Activated CD8-positive, alpha-beta T cell treated with anti-CD3 and anti-CD28 coated beads for 36 hours (primary cell): ENCODE measurements around the gene PTPN13. TPM values are rescaled to one million over a fixed set of nuclear protein-coding genes. Genes with fewer than 3 reads are reported as not detected.

Experiments used
- ATAC-seq: fragments of 200-7000 bp; cut with Tn5 transposase; one replicate; pipeline ENCODE4 v1.10.0; 2021; ENCODE audit warnings: mild to moderate bottlenecking, moderate library complexity
- CTCF ChIA-PET: fragments of 350-600 bp; sonication (Branson Sonifier 250); formaldehyde crosslinking; loops from one replicate; lab custom pipeline; 2021; ENCODE audit warnings: antibody characterized with exemption; lab: Charles Lee
- POLR2A ChIA-PET: fragments of 350-600 bp; sonication (Branson Sonifier 250); formaldehyde crosslinking; loops from one replicate; lab custom pipeline; 2021; ENCODE audit warnings: antibody characterized with exemption; lab: Charles Lee
- DNase-seq: peaks from one replicate; pipeline ENCODE4 v3.0.0-alpha.2; 2020
- H3K27ac Mint-ChIP-seq: one replicate; pipeline ENCODE4 v1.8.0; 2021; ENCODE audit warnings: mild to moderate bottlenecking, mixed read lengths
- H3K27me3 Mint-ChIP-seq: one replicate; pipeline ENCODE4 v1.8.0; 2021; ENCODE audit warnings: mixed read lengths
- H3K36me3 Mint-ChIP-seq: one replicate; pipeline ENCODE4 v1.8.0; 2021; ENCODE audit warnings: low read depth, mixed read lengths
- H3K4me1 Mint-ChIP-seq: one replicate; pipeline ENCODE4 v1.8.0; 2021; ENCODE audit warnings: low read depth, mixed read lengths
- H3K4me3 Mint-ChIP-seq: one replicate; pipeline ENCODE4 v1.8.0; 2021; ENCODE audit warnings: mild to moderate bottlenecking, moderate library complexity, mixed read lengths
- H3K9me3 Mint-ChIP-seq: one replicate; pipeline ENCODE4 v1.8.0; 2021; ENCODE audit warnings: mixed read lengths
- intact Hi-C: fragments of 100-400 bp; cut with micrococcal nuclease; formaldehyde crosslinking; loops from one replicate; pipeline ENCODE4 v1.10.0; 2022
- total RNA-seq, 2 experiments: library from RNA; stranded (reverse); gene quantifications; one replicate each; pipeline ENCODE4 v1.2.3, GENCODE V29; 2021
- TF ChIP-seq, protein P1 (sequence below): fragments of 200-600 bp; IDR thresholded peaks from one replicate; pipeline ENCODE4 v1.8.0; 2022; ENCODE audit warnings: antibody characterized with exemption, mild to moderate bottlenecking

Gene PTPN13
- total RNA-seq, 2 experiments from 2014 or later, result 0.27 to 0.38 TPM

GRCh38 chr4:86685401-86685800 is 91.3 kb downstream of the PTPN13 start:
- DNase-seq, result no peak
- Mint-ChIP-seq H3K9me3 (no peaks in the 10 kb centered on the region), H3K27ac (no peak overlapping the region), H3K36me3 (no peaks in the 10 kb centered on the region), H3K4me3 (no peak overlapping the region), H3K27me3 (peaks cover 3% of the 10 kb centered on the region), H3K4me1 (no peaks in the 10 kb centered on the region)
- no peak for ATAC-seq
- ChIA-PET CTCF (no interaction called here), POLR2A (no interaction called here)
- TF ChIP-seq, protein P1, sequence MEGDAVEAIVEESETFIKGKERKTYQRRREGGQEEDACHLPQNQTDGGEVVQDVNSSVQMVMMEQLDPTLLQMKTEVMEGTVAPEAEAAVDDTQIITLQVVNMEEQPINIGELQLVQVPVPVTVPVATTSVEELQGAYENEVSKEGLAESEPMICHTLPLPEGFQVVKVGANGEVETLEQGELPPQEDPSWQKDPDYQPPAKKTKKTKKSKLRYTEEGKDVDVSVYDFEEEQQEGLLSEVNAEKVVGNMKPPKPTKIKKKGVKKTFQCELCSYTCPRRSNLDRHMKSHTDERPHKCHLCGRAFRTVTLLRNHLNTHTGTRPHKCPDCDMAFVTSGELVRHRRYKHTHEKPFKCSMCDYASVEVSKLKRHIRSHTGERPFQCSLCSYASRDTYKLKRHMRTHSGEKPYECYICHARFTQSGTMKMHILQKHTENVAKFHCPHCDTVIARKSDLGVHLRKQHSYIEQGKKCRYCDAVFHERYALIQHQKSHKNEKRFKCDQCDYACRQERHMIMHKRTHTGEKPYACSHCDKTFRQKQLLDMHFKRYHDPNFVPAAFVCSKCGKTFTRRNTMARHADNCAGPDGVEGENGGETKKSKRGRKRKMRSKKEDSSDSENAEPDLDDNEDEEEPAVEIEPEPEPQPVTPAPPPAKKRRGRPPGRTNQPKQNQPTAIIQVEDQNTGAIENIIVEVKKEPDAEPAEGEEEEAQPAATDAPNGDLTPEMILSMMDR, result no peak
- intact Hi-C loops, result no loop called here

- H3K36me3 Mint-ChIP-seq, result no peaks in the 10 kb centered on the region
- no peaks in the 10 kb centered on the region for H3K4me1 Mint-ChIP-seq
- no peak for ATAC-seq
- no peak overlapping the region for H3K4me3 Mint-ChIP-seq
- ChIA-PET POLR2A (no interaction called here), CTCF (no interaction called here)
- DNase-seq, result no peak
- H3K9me3 Mint-ChIP-seq, result no peaks in the 10 kb centered on the region
- peaks cover 3% of the 10 kb centered on the region for H3K27me3 Mint-ChIP-seq
- intact Hi-C loops, result no loop called here
- no peak overlapping the region for H3K27ac Mint-ChIP-seq
- TF ChIP-seq, protein P1, result no peak
These were observed 92.6 kb downstream of the PTPN13 start for GRCh38 chr4:86686741-86687140.

DNA sequence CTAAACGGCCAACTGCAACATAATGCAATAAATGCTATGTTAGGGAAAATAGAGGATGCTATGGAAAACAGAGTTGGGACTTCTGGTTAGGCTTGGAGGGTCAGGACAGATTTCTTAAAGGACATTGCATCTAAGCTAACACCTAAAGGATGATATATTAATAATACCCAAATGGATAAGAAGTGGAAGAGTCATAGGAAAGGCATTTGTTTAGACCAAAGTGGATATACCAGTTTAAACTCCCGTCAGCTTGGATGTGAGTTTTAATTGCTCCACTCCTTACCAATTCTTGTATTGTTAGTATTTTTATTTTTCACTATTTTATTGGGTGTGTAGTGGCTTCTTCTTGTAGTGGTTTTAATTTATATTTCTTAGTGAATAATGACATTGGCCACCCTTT is 93.9 kb downstream of the PTPN13 start:
- ChIA-PET CTCF (no interaction called here), POLR2A (no interaction called here)
- Mint-ChIP-seq H3K36me3 (no peaks in the 10 kb centered on the region), H3K9me3 (no peaks in the 10 kb centered on the region), H3K27me3 (peaks cover 3% of the 10 kb centered on the region), H3K27ac (no peak overlapping the region), H3K4me3 (no peak overlapping the region), H3K4me1 (no peaks in the 10 kb centered on the region)
- no peak for DNase-seq
- no peak for ATAC-seq
- TF ChIP-seq, protein P1, result no peak
- intact Hi-C loops, result no loop called here

DNA sequence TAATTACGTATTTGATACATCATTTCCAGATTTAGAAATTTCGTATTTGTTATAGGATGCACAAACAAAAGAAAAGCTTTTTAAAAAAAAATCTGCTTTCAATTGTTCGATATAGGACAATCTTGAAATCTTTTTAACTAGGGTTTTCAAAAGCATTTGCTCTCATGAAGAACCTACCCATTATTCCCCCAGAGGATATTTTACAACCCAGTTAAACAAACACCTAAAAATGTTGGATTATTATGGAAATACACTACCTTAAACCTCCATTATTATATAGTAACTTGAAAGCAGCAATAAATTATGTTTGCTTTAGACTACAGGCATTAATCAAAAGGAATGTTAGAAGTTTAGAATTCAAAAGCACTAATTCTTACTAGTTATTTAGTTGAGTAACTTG is 110.5 kb downstream of the PTPN13 start:
- H3K4me1 Mint-ChIP-seq, result no peaks in the 10 kb centered on the region
- POLR2A ChIA-PET, result no interaction called here
- H3K9me3 Mint-ChIP-seq, result no peaks in the 10 kb centered on the region
- H3K27ac Mint-ChIP-seq, result no peak overlapping the region
- no peaks in the 10 kb centered on the region for H3K27me3 Mint-ChIP-seq
- H3K4me3 Mint-ChIP-seq, result no peak overlapping the region
- ATAC-seq (no peak), DNase-seq (no peak)
- TF ChIP-seq, protein P1, result no peak
- intact Hi-C loops, result no loop called here
- no peaks in the 10 kb centered on the region for H3K36me3 Mint-ChIP-seq
- CTCF ChIA-PET, result no interaction called here

DNA sequence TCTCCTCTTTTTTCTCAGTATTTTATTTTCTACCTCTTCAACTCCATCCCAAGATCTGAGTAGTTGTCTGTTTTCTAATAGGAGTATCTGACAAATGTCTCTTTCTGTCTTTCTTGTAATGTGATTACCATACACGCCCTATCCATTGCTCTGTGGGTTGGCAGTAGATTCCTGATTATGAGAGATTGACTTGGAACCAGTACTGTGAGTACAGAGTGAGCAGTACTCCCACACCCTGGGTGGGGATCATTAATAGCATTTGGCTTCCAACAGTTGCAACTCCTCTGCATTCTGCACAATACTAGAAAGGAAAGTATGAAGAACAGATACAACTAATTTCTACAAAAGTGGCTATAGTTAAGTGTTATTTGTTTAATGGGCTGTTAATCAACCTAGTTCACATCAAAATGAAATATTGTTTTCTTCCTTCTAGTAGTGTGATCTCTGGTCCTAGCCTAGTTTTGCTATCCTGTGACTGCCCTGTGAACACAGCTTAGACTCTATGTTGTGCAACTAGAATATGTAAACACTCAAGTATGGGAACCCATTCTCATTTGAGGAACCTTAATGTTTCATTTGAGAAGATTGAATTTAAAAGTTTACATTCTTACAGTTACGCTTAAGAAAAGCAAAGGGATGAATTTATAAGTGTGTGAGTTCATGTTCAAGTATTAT is 112.9 kb downstream of the PTPN13 start:
- no peak for DNase-seq
- TF ChIP-seq, protein P1, result no peak
- no peaks in the 10 kb centered on the region for H3K36me3 Mint-ChIP-seq
- ATAC-seq, result no peak
- no peaks in the 10 kb centered on the region for H3K9me3 Mint-ChIP-seq
- CTCF ChIA-PET, result no interaction called here
- H3K27me3 Mint-ChIP-seq, result no peaks in the 10 kb centered on the region
- H3K4me3 Mint-ChIP-seq, result no peak overlapping the region
- H3K27ac Mint-ChIP-seq, result no peak overlapping the region
- POLR2A ChIA-PET, result no interaction called here
- intact Hi-C loops, result no loop called here
- no peaks in the 10 kb centered on the region for H3K4me1 Mint-ChIP-seq
